Sigmoid colon (tissue), 4 donors: ENCODE data around the gene MERTK.

ENCODE experiments used
- POLR2AphosphoS5 ChIP-seq, 4 donors: sonication (generic); formaldehyde crosslinking; IDR thresholded peaks; one replicate each; pipeline ENCODE4 v1.6.1; 2017; ENCODE audit warnings: antibody characterized with exemption in 4 of 4
- TF ChIP-seq, protein P1 (sequence below), 4 experiments: fragments of 450-650 bp in 3 of 4; fragments of 200-600 bp in 1 of 4; IDR thresholded peaks; one replicate each; pipeline ENCODE4 v1.5.1; 2016 to 2019; ENCODE audit warnings: antibody characterized with exemption in 4 of 4, mild to moderate bottlenecking in 3 of 4, moderate library complexity in 2 of 4

DNA sequence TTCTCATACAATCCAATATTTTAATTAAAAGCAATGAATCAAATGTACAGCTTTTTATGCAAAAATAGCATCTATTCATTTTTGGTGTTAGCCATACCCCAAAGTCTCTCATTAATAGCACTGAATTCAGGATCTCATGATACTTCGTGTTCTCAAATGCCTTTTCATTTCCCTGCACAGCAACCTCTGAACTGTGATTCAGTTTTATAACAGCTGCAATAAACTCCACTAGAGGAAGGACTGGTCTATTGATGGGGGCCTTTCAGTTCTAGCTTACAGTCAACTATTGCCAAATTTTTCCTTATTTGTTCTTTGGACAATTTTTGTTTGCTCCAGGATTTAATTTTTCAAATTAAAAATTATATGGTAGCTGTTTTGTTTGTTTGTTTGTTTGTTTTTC lies 151.9 kb downstream of the MERTK start:
- TF ChIP-seq POLR2AphosphoS5 (IDR thresholded peaks at IDR 0.05) = no peak
- TF ChIP-seq, protein P1, sequence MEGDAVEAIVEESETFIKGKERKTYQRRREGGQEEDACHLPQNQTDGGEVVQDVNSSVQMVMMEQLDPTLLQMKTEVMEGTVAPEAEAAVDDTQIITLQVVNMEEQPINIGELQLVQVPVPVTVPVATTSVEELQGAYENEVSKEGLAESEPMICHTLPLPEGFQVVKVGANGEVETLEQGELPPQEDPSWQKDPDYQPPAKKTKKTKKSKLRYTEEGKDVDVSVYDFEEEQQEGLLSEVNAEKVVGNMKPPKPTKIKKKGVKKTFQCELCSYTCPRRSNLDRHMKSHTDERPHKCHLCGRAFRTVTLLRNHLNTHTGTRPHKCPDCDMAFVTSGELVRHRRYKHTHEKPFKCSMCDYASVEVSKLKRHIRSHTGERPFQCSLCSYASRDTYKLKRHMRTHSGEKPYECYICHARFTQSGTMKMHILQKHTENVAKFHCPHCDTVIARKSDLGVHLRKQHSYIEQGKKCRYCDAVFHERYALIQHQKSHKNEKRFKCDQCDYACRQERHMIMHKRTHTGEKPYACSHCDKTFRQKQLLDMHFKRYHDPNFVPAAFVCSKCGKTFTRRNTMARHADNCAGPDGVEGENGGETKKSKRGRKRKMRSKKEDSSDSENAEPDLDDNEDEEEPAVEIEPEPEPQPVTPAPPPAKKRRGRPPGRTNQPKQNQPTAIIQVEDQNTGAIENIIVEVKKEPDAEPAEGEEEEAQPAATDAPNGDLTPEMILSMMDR (IDR thresholded peaks at IDR 0.05) = no peak
